Esophagus (tissue), 2 donors: ENCODE data around the gene DOCK2. TPM values are rescaled to one million over a fixed set of nuclear protein-coding genes. Genes with fewer than 3 reads are reported as not detected.

ENCODE experiments used
- H3K27ac ChIP-seq, 2 donors: one replicate each; pipeline ENCODE4 v1.5.1; 2013; ENCODE audit warnings: low read depth in 2 of 2, mild to moderate bottlenecking in 2 of 2, inconsistent platforms in 1 of 2, low read length in 1 of 2, moderate library complexity in 1 of 2
- H3K27me3 ChIP-seq, 2 donors: one replicate each; pipeline ENCODE4 v1.6.1; 2013; ENCODE audit warnings: low read length in 2 of 2, control low read depth in 1 of 2, mild to moderate bottlenecking in 1 of 2; ENCODE audit not compliant: insufficient read depth in 2 of 2, control insufficient read depth in 1 of 2
- H3K36me3 ChIP-seq, 2 donors: one replicate each; pipeline ENCODE4 v1.6.1; 2013; ENCODE audit warnings: low read length in 1 of 2; ENCODE audit not compliant: control insufficient read depth in 2 of 2, insufficient read depth in 2 of 2
- H3K4me1 ChIP-seq, 2 donors: one replicate each; pipeline ENCODE4 v1.6.1; 2013; ENCODE audit warnings: low read length in 1 of 2; ENCODE audit not compliant: control insufficient read depth in 2 of 2, insufficient read depth in 2 of 2
- H3K4me3 ChIP-seq, 2 donors: one replicate each; pipeline ENCODE4 v1.5.1; 2013; ENCODE audit warnings: low read length in 2 of 2, mild to moderate bottlenecking in 2 of 2, low read depth in 1 of 2, moderate library complexity in 1 of 2
- H3K9me3 ChIP-seq, 2 donors: one replicate each; pipeline ENCODE4 v1.6.1; 2013; ENCODE audit warnings: mild to moderate bottlenecking in 2 of 2, low read depth in 1 of 2, low read length in 1 of 2, moderate library complexity in 1 of 2; ENCODE audit not compliant: control insufficient read depth in 2 of 2, insufficient read depth in 1 of 2
- WGBS, 2 donors: extraction: QIAGEN DNeasy Blood & Tissue Kit; methylation state at CpG; one replicate each; pipeline ENCODE4 v1.1.7; 2013; 5-methylcytosine and 5-hydroxymethylcytosine counted together
- polyA plus RNA-seq, 2 donors: library from polyadenylated mRNA; stranded (reverse); fragments of 200-250 nt; gene quantifications; one replicate each; pipeline ENCODE4 v1.2.3, GENCODE V29; 2013
- donor health status: healthy with polysubstance abuse.
- donor health status: Bipolar disorder and iron deficiency.

DOCK2 gene
- polyA plus RNA-seq, 2 donors: 0.86 to 1.2 TPM

DNA sequence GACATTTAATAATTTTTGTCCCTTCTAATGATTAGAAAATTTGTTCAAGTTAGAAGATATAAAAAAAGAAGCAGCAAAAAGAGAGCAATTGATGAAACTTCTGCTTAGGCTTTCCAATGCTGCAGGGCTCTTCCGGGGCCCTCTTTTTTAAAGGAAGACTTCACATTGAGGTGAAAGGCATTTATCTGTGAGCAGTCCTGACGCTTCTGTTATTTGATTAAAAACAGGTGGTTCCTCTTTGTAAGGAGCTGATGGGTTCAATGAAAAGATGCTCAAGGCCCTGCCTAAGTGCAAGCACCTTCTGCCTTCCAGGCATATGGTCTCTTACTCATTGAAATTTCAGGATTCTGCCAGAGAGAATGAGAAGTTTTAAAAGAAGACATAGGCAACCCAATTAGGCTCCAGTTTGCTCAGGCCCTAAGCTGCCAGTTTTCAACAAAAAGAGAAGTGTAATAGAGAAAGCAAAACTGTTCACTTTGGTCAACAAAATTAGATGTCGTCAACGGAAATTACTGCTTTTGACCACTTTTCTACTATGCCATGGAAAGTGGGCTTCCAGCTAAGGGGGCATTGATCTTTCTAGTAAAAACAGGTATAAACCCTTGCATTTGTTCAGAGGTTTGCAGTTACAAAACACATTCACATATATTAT is 243.1 kb downstream of the DOCK2 start:
- H3K4me3 ChIP-seq: no peak overlapping the region
- H3K27me3 ChIP-seq: no peaks in the 10 kb centered on the region
- no peaks in the 10 kb centered on the region for H3K36me3 ChIP-seq
- no peaks in the 10 kb centered on the region for H3K4me1 ChIP-seq
- H3K9me3 ChIP-seq: no peaks in the 10 kb centered on the region
- 75 to 79% methylated on average over 4 of the region's 4 CpGs for WGBS, 2 donors
- no peak overlapping the region for H3K27ac ChIP-seq

GRCh38 chr5:169880785-169881184 is 243.7 kb downstream of the DOCK2 start:
- no peaks in the 10 kb centered on the region for H3K36me3 ChIP-seq
- no peaks in the 10 kb centered on the region for H3K9me3 ChIP-seq
- H3K4me1 ChIP-seq: no peaks in the 10 kb centered on the region
- H3K27me3 ChIP-seq: no peaks in the 10 kb centered on the region
- WGBS, 2 donors: 94 to 100% methylated on average over 2 of the region's 2 CpGs
- H3K4me3 ChIP-seq: no peak overlapping the region
- H3K27ac ChIP-seq: no peak overlapping the region

DNA sequence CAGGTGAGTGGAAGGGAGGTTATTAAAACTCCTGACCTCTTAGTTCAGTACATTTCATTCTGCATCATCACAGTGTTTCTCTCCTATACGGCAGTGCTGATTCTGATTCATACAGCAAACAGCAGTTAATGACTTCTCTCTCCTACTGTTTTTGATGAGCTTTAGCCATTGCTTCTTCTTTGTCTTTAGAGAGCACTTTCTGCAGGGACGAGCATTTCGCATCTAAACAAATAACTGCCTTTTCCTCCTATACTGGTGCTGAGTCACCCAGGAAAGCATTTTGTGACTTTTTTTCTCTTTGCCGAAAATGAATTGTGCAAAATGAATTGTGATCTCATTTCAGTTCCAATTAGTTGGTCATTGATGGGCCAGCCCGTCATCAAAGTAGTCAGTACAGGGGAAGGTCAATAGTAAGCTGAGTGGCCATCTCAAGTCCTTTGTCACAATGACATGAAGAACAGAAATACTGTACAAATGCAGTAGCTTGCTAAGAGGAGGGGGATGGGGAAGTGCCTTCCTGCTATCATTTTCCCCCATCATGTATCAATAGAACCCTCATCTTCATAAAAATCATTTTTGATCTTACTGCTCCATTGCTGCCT is 244.7 kb downstream of the DOCK2 start:
- H3K27me3 ChIP-seq: no peaks in the 10 kb centered on the region
- WGBS, 2 donors: 81 to 87% methylated on average over 5 of the region's 5 CpGs
- no peak overlapping the region for H3K4me3 ChIP-seq
- H3K36me3 ChIP-seq: no peaks in the 10 kb centered on the region
- H3K27ac ChIP-seq: no peak overlapping the region
- no peaks in the 10 kb centered on the region for H3K9me3 ChIP-seq
- no peaks in the 10 kb centered on the region for H3K4me1 ChIP-seq

DNA sequence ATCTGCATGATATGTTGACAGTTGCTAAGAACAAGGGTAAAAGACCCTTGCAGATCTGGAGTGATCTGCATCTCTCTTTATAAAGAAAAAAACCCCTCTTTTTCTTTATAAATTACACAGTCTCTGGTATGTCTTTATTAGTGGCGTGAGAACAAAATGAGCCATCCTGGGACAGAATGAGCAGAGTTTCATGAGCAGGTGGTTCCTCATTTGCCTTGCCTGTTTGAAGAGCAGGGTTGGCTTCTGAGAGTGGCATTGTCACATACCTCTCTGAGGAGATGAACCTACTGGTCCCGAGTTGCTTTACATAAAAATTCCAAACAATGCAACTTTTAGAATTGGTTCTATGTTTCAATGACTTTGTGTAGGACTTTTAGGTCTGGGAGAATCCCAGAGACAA is 249.0 kb downstream of the DOCK2 start:
- WGBS, 2 donors: 86 to 92% methylated on average over 2 of the region's 2 CpGs
- no peak overlapping the region for H3K27ac ChIP-seq
- H3K9me3 ChIP-seq: no peaks in the 10 kb centered on the region
- H3K36me3 ChIP-seq: no peaks in the 10 kb centered on the region
- H3K27me3 ChIP-seq: no peaks in the 10 kb centered on the region
- no peaks in the 10 kb centered on the region for H3K4me1 ChIP-seq
- no peak overlapping the region for H3K4me3 ChIP-seq

DNA sequence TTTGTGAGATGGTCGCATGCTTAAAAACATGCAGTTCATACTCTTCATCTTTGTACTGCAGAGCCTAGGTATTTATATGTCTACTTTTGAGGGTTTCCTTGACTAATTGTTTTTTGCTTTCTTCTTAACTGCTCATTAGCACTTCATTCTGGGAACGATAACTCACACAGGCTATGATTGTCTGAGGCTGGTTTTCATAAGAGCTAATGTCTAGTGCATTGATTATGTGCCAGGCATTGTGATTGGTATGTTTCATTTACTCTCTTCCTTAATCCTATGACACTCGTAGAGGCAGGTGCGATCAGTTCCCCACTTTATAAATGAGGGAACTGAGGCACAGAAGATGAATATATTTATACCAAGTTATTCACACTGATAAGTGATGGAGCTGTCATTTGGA is 249.6 kb downstream of the DOCK2 start:
- Histone ChIP-seq H3K4me3 (no peak overlapping the region), H3K4me1 (no peaks in the 10 kb centered on the region), H3K27me3 (no peaks in the 10 kb centered on the region), H3K27ac (no peak overlapping the region), H3K36me3 (no peaks in the 10 kb centered on the region), H3K9me3 (no peaks in the 10 kb centered on the region)
- 79 to 87% methylated on average over 4 of the region's 4 CpGs for WGBS, 2 donors

GRCh38 chr5:169889572-169889971 is 252.5 kb downstream of the DOCK2 start:
- H3K36me3 ChIP-seq: no peaks in the 10 kb centered on the region
- H3K4me3 ChIP-seq: no peak overlapping the region
- no peaks in the 10 kb centered on the region for H3K4me1 ChIP-seq
- H3K9me3 ChIP-seq: no peaks in the 10 kb centered on the region
- 68 to 82% methylated on average over 4 of the region's 4 CpGs for WGBS, 2 donors
- H3K27ac ChIP-seq: no peak overlapping the region
- H3K27me3 ChIP-seq: no peaks in the 10 kb centered on the region

- no peak overlapping the region for H3K4me3 ChIP-seq
- H3K27ac ChIP-seq: no peak overlapping the region
- no peaks in the 10 kb centered on the region for H3K27me3 ChIP-seq
- H3K4me1 ChIP-seq: no peaks in the 10 kb centered on the region
- no peaks in the 10 kb centered on the region for H3K36me3 ChIP-seq
- no peaks in the 10 kb centered on the region for H3K9me3 ChIP-seq
These were observed 255.9 kb downstream of the DOCK2 start for GRCh38 chr5:169893010-169893409.

DNA sequence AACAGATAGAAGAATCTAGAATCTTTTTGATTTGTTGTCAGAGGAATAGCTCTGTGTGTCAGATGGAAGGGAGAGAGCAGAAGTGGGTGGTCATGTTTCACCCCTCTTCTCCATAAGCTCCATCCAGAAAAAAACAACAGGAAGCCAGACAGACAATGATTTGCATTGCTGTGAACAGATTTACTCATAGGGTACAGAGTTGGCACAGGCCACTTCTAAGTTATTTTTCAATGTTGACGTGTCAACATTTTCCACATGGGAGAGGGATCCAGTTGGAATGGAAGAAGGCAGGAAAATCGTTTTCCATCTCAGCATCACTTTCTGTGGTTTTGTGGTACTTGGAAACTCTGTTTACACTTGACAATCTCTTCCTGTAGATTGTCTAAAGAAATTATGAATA is 256.5 kb downstream of the DOCK2 start:
- no peaks in the 10 kb centered on the region for H3K27me3 ChIP-seq
- WGBS, 2 donors: 47 to 53% methylated on average over 2 of the region's 2 CpGs

GRCh38 chr5:169895926-169896325 is 258.9 kb downstream of the DOCK2 start:
- H3K9me3 ChIP-seq: no peaks in the 10 kb centered on the region
- H3K36me3 ChIP-seq: no peaks in the 10 kb centered on the region
- no peaks in the 10 kb centered on the region for H3K27me3 ChIP-seq
- no peaks in the 10 kb centered on the region for H3K4me1 ChIP-seq
- WGBS, 2 donors: 43 to 54% methylated on average over 7 of the region's 7 CpGs
- no peak overlapping the region for H3K27ac ChIP-seq
- no peak overlapping the region for H3K4me3 ChIP-seq

More for the DNA sequence above, 256.5 kb downstream of the DOCK2 start:
- H3K9me3 ChIP-seq: no peaks in the 10 kb centered on the region
- no peak overlapping the region for H3K27ac ChIP-seq
- no peaks in the 10 kb centered on the region for H3K36me3 ChIP-seq
- H3K4me3 ChIP-seq: no peak overlapping the region
- no peaks in the 10 kb centered on the region for H3K4me1 ChIP-seq

DNA sequence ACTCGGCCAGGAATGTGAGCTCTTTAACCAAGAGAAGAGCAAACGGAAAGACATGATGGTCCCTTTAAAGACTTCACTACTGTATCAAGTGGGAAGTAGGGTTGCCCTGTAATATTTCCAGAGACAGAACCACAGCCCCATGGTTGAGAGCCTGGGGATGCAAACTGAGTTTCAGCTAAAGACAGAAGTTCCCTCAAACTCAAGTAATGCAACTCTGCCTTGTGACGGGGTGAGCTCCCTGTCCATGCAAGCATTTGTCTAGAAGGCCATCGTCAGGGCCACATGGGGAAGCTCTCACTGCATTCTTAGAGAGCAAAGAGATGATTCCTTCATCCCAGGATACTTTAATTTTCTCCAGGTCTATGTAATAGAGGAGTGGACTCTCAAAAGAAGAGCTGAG is 260.4 kb downstream of the DOCK2 start:
- no peak overlapping the region for H3K27ac ChIP-seq
- 87 to 88% methylated on average over 4 of the region's 4 CpGs for WGBS, 2 donors
- no peak overlapping the region for H3K4me3 ChIP-seq
- no peaks in the 10 kb centered on the region for H3K9me3 ChIP-seq
- no peaks in the 10 kb centered on the region for H3K27me3 ChIP-seq
- no peaks in the 10 kb centered on the region for H3K4me1 ChIP-seq
- no peaks in the 10 kb centered on the region for H3K36me3 ChIP-seq
